ENCODE data around the gene LY6G6F.

The LY6G6F gene

DNA sequence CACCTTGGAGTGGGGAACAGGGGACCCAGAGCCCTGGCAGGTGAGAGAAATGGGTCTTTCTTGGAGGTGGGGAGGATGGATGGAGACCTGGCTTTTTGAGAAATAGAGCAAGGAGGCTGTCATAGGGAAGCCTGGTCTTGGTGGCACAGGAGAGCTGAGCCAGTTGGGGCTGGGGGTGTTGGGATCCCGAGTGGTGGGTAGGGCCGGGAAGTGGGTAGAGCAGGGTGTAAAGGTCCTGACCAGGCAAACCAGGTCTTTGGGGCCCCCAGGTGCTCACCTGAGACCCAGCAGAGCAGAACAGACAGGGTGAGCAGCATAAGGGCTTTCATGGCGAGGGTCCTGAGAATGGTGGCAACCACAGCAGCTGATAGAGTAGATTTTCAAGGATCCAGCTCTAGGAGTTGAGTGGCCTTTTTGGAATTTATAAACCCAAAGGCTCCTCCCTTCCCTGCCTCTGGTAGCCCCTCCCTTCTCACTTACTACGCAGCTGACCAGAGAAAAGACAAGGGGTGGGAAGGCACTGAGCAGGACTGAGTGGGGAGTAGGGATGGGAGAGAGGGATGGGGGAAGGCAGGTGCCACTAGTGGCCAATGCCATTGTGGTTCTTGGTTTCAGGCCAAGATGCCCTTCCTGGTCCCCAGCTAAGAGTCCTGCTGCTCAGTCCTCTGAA is 14.8 kb downstream of the LY6G6F start, which contains the start of gene LY6G6C:
TSS of gene LY6G6C (minus strand) at position 396 of the 670 bp plus-strand sequence. CDS start at position 329, 67 bp downstream.
- no peak for DNase-seq (ENCODE audit: low read depth, low spot score)
- Histone ChIP-seq H3K36me3 (ENCODE audit: insufficient read depth, low read length) (no peaks in the 10 kb centered on the region), H3K9me3 (ENCODE audit: low read depth, low read length) (no peaks in the 10 kb centered on the region), H3K27ac (no peak within 1 kb of the TSS), H3K4me3 (no peak within 1 kb of the TSS), H3K9ac (ENCODE audit: insufficient read length) (no peak within 1 kb of the TSS)
- TF ChIP-seq POLR2AphosphoS5 (IDR thresholded peaks at IDR 0.05; ENCODE audit: borderline replicate concordance, low read depth, low read length) (no peak), EZH2 (IDR thresholded peaks at IDR 0.05) (no peak), FOXP2 (optimal IDR thresholded peaks at IDR 0.05; ENCODE audit: control extremely low read depth, extremely low read length, insufficient read depth) (no peak)

DNA sequence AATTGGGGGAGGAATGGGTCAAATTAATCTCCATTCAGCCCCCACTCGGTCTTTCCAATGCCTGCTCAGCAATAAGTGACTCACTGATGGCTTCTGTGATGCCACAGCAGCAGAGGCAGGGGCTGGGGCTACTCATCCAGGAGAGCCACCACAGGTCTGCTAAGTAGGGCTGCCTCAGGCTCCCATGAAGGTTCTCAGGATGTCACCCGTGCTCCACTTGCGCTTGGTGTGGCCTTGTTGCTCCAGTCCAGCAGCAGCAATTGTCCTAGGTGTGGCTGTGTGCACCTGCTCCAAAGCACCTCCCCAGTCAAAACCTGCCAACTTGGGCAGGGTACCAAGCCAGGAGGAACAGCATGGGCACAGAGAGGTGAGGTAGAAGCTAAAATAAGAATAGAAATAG is 15.5 kb downstream of the LY6G6F start:
- Histone ChIP-seq H3K36me3 (ENCODE audit: insufficient read depth, low read length) (peaks cover 3% of the 10 kb centered on the region; the same call in 1 of the 2 replicates), H3K9me3 (ENCODE audit: low read depth, low read length) (no peaks in the 10 kb centered on the region), H3K4me3 (no peak overlapping the region), H3K27ac (no peak overlapping the region), H3K9ac (ENCODE audit: insufficient read length) (no peak overlapping the region)
- DNase-seq (ENCODE audit: low read depth, low spot score): no peak
- no peak for TF ChIP-seq FOXP2 (optimal IDR thresholded peaks at IDR 0.05; ENCODE audit: control extremely low read depth, extremely low read length, insufficient read depth)
- TF ChIP-seq EZH2 (IDR thresholded peaks at IDR 0.05): no peak
- TF ChIP-seq POLR2AphosphoS5 (IDR thresholded peaks at IDR 0.05; ENCODE audit: borderline replicate concordance, low read depth, low read length): no peak

DNA sequence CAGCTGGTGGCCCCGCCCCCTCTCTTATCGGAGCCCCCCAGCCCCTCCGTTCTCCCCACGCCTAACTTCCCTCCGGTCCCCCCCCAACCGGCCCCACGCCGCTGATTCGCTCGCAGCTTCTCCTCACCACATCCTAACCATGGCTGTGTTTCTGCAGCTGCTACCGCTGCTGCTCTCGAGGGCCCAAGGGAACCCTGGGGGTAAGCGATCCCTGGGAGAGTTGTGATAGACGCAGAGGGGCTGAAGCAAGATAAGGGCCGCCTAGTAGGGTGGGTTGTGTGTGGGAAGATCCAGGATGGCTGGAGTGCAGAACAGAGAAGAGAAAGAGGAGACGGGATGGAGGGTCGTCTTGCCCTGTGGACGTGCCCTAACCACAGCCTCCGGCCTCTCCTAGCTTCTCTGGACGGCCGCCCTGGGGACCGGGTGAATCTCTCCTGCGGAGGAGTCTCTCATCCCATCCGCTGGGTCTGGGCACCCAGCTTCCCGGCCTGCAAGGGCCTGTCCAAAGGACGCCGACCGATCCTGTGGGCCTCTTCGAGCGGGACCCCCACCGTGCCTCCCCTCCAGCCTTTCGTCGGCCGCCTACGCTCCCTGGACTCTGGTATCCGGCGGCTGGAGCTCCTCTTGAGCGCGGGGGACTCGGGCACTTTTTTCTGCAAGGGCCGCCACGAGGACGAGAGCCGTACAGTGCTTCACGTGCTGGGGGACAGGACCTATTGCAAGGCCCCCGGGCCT is 16.7 kb downstream of the LY6G6F start, which contains the start of gene MPIG6B:
TSS of gene MPIG6B (plus strand) at position 129 of the 735 bp plus-strand sequence. CDS start at position 140, 11 bp downstream.
- no peak within 1 kb of the TSS for H3K9ac ChIP-seq (ENCODE audit: insufficient read length)
- DNase-seq (ENCODE audit: low read depth, low spot score): no peak
- H3K27ac ChIP-seq: no peak within 1 kb of the TSS
- H3K36me3 ChIP-seq (ENCODE audit: insufficient read depth, low read length): peaks cover 6% of the 10 kb centered on the region; the same call in 1 of the 2 replicates
- TF ChIP-seq FOXP2 (optimal IDR thresholded peaks at IDR 0.05; ENCODE audit: control extremely low read depth, extremely low read length, insufficient read depth) (no peak), EZH2 (IDR thresholded peaks at IDR 0.05) (no peak), POLR2AphosphoS5 (IDR thresholded peaks at IDR 0.05; ENCODE audit: borderline replicate concordance, low read depth, low read length) (no peak)
- no peaks in the 10 kb centered on the region for H3K9me3 ChIP-seq (ENCODE audit: low read depth, low read length)
- no peak within 1 kb of the TSS for H3K4me3 ChIP-seq

DNA sequence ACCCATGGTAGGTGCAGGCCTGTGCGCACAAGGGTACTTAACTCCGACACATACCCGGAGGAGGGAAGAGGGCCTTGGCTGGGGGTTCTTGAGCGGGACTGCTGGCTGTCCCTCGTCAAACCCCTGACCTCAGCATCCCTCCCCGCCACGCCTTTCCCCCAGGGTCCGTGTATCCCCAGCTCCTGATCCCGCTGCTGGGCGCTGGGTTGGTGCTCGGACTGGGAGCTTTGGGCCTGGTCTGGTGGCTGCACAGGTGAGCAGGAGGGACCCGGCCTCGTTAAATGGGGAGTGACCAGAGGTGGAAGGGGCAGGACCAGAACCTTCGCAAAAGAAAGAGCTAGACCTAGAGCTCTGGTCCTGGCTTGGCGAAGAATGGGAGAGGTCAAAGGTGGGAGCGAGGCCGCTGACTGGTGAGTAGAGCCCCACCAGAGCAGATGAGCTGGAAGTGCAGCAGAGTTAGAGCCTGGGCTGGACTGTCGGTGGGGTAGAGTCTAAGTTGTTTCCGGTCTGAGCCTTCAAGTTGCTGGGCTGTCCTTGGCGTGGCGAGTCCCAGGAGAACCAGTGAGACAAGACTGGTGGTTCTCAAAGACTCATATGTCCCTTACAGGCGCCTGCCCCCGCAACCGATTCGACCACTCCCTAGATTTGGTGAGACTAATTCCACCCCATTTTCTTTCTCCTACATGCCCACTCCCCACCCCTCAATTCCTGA is 17.5 kb downstream of the LY6G6F start:
- no peak overlapping the region for H3K4me3 ChIP-seq
- no peak overlapping the region for H3K27ac ChIP-seq
- no peak overlapping the region for H3K9ac ChIP-seq (ENCODE audit: insufficient read length)
- no peaks in the 10 kb centered on the region for H3K9me3 ChIP-seq (ENCODE audit: low read depth, low read length)
- DNase-seq (ENCODE audit: low read depth, low spot score): no peak
- TF ChIP-seq FOXP2 (optimal IDR thresholded peaks at IDR 0.05; ENCODE audit: control extremely low read depth, extremely low read length, insufficient read depth) (no peak), POLR2AphosphoS5 (IDR thresholded peaks at IDR 0.05; ENCODE audit: borderline replicate concordance, low read depth, low read length) (no peak), EZH2 (IDR thresholded peaks at IDR 0.05) (no peak)
- H3K36me3 ChIP-seq (ENCODE audit: insufficient read depth, low read length): peaks cover 6% of the 10 kb centered on the region; the same call in 1 of the 2 replicates

DNA sequence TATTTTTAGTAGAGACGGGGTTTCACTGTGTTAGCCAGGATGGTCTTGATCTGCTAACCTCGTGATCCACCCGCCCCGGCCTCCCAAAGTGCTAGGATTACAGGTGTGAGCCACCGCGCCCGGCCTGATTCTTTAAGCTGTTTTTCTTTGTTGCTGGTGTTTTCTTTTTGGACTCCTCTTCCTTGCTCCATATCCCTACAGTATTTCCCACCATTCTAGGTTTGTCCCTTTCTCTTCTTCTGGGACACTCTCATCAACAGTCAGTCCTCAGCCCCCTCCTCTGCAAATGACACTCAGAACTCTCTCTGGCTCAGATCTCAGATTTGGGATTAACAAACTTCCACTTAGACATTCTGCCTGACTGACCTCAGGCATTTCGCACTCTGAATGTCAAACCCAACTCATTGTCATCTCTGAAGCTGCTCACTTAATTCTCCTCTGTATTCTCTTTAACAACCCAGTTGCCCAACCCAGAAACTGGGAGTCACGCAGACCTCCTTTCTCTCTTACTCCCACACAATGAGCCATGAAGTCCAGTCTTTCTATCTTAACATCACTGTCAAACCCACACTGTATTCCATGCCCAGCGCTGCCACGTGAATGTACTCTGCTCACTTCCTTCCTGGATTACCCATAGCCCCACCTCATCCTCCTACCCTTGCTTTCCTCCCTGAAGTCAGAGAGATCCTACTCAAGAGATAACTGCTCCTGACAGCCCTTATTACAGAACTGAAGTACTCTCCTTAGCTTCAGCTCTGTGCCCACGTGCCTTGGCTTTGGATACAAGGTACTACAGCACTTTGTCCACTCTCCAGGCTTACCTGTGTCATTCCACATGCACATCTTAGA is 19.1 kb downstream of the LY6G6F start:
- no peak overlapping the region for H3K4me3 ChIP-seq
- peaks cover 9% of the 10 kb centered on the region; the same call in 1 of the 2 replicates for H3K36me3 ChIP-seq (ENCODE audit: insufficient read depth, low read length)
- no peaks in the 10 kb centered on the region for H3K9me3 ChIP-seq (ENCODE audit: low read depth, low read length)
- H3K9ac ChIP-seq (ENCODE audit: insufficient read length): no peak overlapping the region
- no peak for DNase-seq (ENCODE audit: low read depth, low spot score)
- H3K27ac ChIP-seq: no peak overlapping the region
- TF ChIP-seq POLR2AphosphoS5 (IDR thresholded peaks at IDR 0.05; ENCODE audit: borderline replicate concordance, low read depth, low read length) (no peak), FOXP2 (optimal IDR thresholded peaks at IDR 0.05; ENCODE audit: control extremely low read depth, extremely low read length, insufficient read depth) (no peak), EZH2 (IDR thresholded peaks at IDR 0.05) (no peak)

DNA sequence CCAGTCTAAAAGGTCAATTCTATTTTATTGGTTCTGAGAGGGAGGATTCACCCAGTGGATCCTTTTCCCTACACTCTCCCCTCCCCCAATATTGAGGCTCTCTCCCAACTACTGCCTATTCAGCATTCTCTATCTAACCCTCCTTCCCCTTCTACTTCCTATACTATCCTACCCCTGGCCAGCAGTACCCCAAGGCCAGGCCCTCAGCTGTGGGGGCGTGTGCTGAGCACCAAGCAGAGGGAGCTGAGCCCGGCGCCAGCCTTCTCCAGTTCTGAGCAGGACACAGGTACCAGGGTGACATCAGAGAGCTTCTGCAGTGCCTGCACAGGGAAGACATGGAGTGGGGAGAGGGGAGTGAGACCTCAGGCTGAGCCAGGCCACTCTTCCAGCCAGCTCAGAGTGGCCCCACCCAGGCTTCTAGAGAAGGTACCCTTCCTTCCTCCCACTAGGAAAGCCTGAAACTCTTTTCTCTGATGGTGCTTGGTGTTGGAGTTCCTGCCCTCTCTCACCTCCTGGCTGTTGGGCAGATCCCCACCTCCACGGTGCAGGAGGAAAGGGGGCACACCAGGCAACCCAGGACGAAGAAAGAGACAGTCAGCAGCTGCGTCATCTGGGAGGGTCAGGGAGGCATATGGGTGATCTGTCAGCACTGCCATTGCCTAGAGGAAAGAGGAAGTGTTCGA is 20.5 kb downstream of the LY6G6F start:
- no peak for DNase-seq (ENCODE audit: low read depth, low spot score)
- no peak overlapping the region for H3K27ac ChIP-seq
- no peak overlapping the region for H3K9ac ChIP-seq (ENCODE audit: insufficient read length)
- H3K4me3 ChIP-seq: no peak overlapping the region
- peaks cover 23% of the 10 kb centered on the region for H3K36me3 ChIP-seq (ENCODE audit: insufficient read depth, low read length)
- H3K9me3 ChIP-seq (ENCODE audit: low read depth, low read length): no peaks in the 10 kb centered on the region
- no peak for TF ChIP-seq POLR2AphosphoS5 (IDR thresholded peaks at IDR 0.05; ENCODE audit: borderline replicate concordance, low read depth, low read length)
- no peak for TF ChIP-seq FOXP2 (optimal IDR thresholded peaks at IDR 0.05; ENCODE audit: control extremely low read depth, extremely low read length, insufficient read depth)
- TF ChIP-seq EZH2 (IDR thresholded peaks at IDR 0.05): no peak
